Upper lobe of left lung (tissue), 6 donors: ENCODE measurements around the gene CCDC197. TPM values are rescaled to one million over a fixed set of nuclear protein-coding genes. Genes with fewer than 3 reads are reported as not detected.
A peak's percentile ranks its signal among the peaks of the same experiment; 100 is the strongest.

Experiments
- ATAC-seq, 2 donors: fragments of 200-7000 bp; cut with Tn5 transposase; one replicate each; pipeline ENCODE4 v1.9.1; 2022; ENCODE audit warnings: mild to moderate bottlenecking in 2 of 2, moderate library complexity in 2 of 2; ENCODE audit not compliant: low FRiP score in 2 of 2
- DNase-seq, 2 donors: peaks; one replicate each; pipeline ENCODE4 v3.0.0-alpha.2; 2019 to 2020
- H3K27ac ChIP-seq, 4 donors: fragments of 200-600 bp; sonication (generic); one replicate each; pipeline ENCODE4 v1.5.1; 2016 to 2019
- H3K27me3 ChIP-seq, 4 donors: fragments of 200-600 bp; sonication (generic); one replicate each; pipeline ENCODE4 v1.5.1; 2017 to 2019
- H3K36me3 ChIP-seq, 4 donors: fragments of 200-600 bp; sonication (generic); one replicate each; pipeline ENCODE4 v1.5.1; 2016 to 2019
- H3K4me1 ChIP-seq, 4 donors: fragments of 200-600 bp; sonication (generic); one replicate each; pipeline ENCODE4 v1.5.1; 2018 to 2019
- H3K4me3 ChIP-seq, 4 donors: fragments of 200-600 bp; sonication (generic); one replicate each; pipeline ENCODE4 v1.5.1; 2017 to 2019; ENCODE audit warnings: mild to moderate bottlenecking in 2 of 4, moderate library complexity in 1 of 4
- H3K9me3 ChIP-seq, 4 donors: fragments of 200-600 bp; sonication (generic); one replicate each; pipeline ENCODE4 v1.5.1; 2018 to 2019
- CTCF ChIP-seq, 6 experiments: fragments of 450-650 bp in 4 of 6; fragments of 200-600 bp in 2 of 6; sonication (generic) in 2 of 6; IDR thresholded peaks; one replicate each; pipeline ENCODE4 v1.5.1; 2016 to 2019; ENCODE audit warnings: antibody characterized with exemption in 6 of 6
- EP300 ChIP-seq, 4 donors: sonication (generic); formaldehyde crosslinking; IDR thresholded peaks; one replicate each; pipeline ENCODE4 v1.5.1; 2017; ENCODE audit warnings: antibody characterized with exemption in 4 of 4, control low read depth in 2 of 4
- POLR2A ChIP-seq, 4 donors: fragments of 450-650 bp; IDR thresholded peaks; one replicate each; pipeline ENCODE4 v1.5.1; 2016 to 2017; ENCODE audit warnings: antibody characterized with exemption in 4 of 4, mild to moderate bottlenecking in 2 of 4
- POLR2AphosphoS5 ChIP-seq, 2 donors: sonication (generic); formaldehyde crosslinking; IDR thresholded peaks; one replicate each; pipeline ENCODE4 v1.5.1; 2017; ENCODE audit warnings: antibody characterized with exemption in 2 of 2
- WGBS, 2 donors: methylation state at CpG; one replicate each; pipeline ENCODE4 v1.1.5; 2017 to 2018; 5-methylcytosine and 5-hydroxymethylcytosine counted together
- total RNA-seq, 6 donors: library from RNA; depleted of rRNA in 4 of 6; stranded (reverse); fragments of >200 nt in 4 of 6; gene quantifications; one replicate each; pipeline versions ENCODE4 v1.1.0 to v1.2.1, GENCODE V29; 2016 to 2021
- donor health status: DM: no; HTN: no; CAD: no; lungs with moderate emphysema.
- donor health status: DM: no; HTN: yes; CAD: no; lungs with severe emphysema.

Gene CCDC197
- total RNA-seq, 6 donors from 2014 or later, result not detected

- Histone ChIP-seq H3K4me1 (peaks cover 5 to 19% (median 12%) of the 10 kb centered on the region in 4 donors), H3K4me3 (no peak overlapping the region), H3K27ac (no peak overlapping the region), H3K36me3 (peaks cover 9 to 60% (median 52%) of the 10 kb centered on the region in 4 donors), H3K27me3 (no peaks in the 10 kb centered on the region), H3K9me3 (no peaks in the 10 kb centered on the region)
- no peak for ATAC-seq
- 89 to 98% methylated on average over 17 to 20 of the region's 20 CpGs for WGBS, 2 donors
- peak in 1 of 2 donors; percentile 53 for DNase-seq
- no peak for TF ChIP-seq CTCF (IDR thresholded peaks at IDR 0.05)
- no peak for TF ChIP-seq EP300 (IDR thresholded peaks at IDR 0.05)
- no peak for TF ChIP-seq POLR2A (IDR thresholded peaks at IDR 0.05)
- TF ChIP-seq POLR2AphosphoS5 (IDR thresholded peaks at IDR 0.05), result no peak
Observed at GRCh38 chr14:94044476-94045091, 47.5 kb downstream of the CCDC197 start.

- Histone ChIP-seq H3K4me3 (no peak overlapping the region), H3K36me3 (peaks cover 14 to 66% (median 57%) of the 10 kb centered on the region in 4 donors), H3K27me3 (no peaks in the 10 kb centered on the region), H3K9me3 (no peaks in the 10 kb centered on the region), H3K4me1 (peaks cover 6 to 19% (median 12%) of the 10 kb centered on the region in 4 donors), H3K27ac (no peak overlapping the region)
- WGBS, 2 donors, result 90 to 91% methylated on average over 8 of the region's 8 CpGs
- ATAC-seq, result no peak
- DNase-seq, result no peak
- no peak for TF ChIP-seq POLR2A (IDR thresholded peaks at IDR 0.05)
- no peak for TF ChIP-seq CTCF (IDR thresholded peaks at IDR 0.05)
- TF ChIP-seq POLR2AphosphoS5 (IDR thresholded peaks at IDR 0.05), result no peak
- TF ChIP-seq EP300 (IDR thresholded peaks at IDR 0.05), result no peak
Observed at GRCh38 chr14:94045101-94045500, 48.0 kb downstream of the CCDC197 start.

GRCh38 chr14:94045563-94046345 lies 48.7 kb downstream of the CCDC197 start:
- no peaks in the 10 kb centered on the region for H3K27me3 ChIP-seq
- 92 to 94% methylated on average over 14 to 19 of the region's 19 CpGs for WGBS, 2 donors
- TF ChIP-seq EP300 (IDR thresholded peaks at IDR 0.05), result no peak
- TF ChIP-seq CTCF (IDR thresholded peaks at IDR 0.05), result no peak
- no peak for TF ChIP-seq POLR2A (IDR thresholded peaks at IDR 0.05)
- TF ChIP-seq POLR2AphosphoS5 (IDR thresholded peaks at IDR 0.05), result no peak
- no peaks in the 10 kb centered on the region for H3K9me3 ChIP-seq
- DNase-seq (no peak), ATAC-seq (no peak)
- no peak overlapping the region for H3K27ac ChIP-seq
- no peak overlapping the region for H3K4me3 ChIP-seq
- H3K36me3 ChIP-seq, result peaks cover 20 to 72% (median 64%) of the 10 kb centered on the region in 4 donors
- H3K4me1 ChIP-seq, result peaks cover 6 to 20% (median 12%) of the 10 kb centered on the region in 4 donors

- H3K27me3 ChIP-seq, result no peaks in the 10 kb centered on the region
- WGBS, 2 donors, result 80 to 89% methylated on average over 6 to 7 of the region's 7 CpGs
- DNase-seq, result no peak
- H3K27ac ChIP-seq, result no peak overlapping the region
- no peak for ATAC-seq
- peaks cover 28 to 82% (median 74%) of the 10 kb centered on the region in 4 donors for H3K36me3 ChIP-seq
- H3K4me3 ChIP-seq, result no peak overlapping the region
- no peak for TF ChIP-seq POLR2AphosphoS5 (IDR thresholded peaks at IDR 0.05)
- TF ChIP-seq CTCF (IDR thresholded peaks at IDR 0.05), result no peak
- TF ChIP-seq EP300 (IDR thresholded peaks at IDR 0.05), result no peak
- no peak for TF ChIP-seq POLR2A (IDR thresholded peaks at IDR 0.05)
- peaks cover 6 to 20% (median 9%) of the 10 kb centered on the region in 4 donors for H3K4me1 ChIP-seq
- no peaks in the 10 kb centered on the region for H3K9me3 ChIP-seq
Observed at GRCh38 chr14:94046696-94047250, 49.7 kb downstream of the CCDC197 start.
